ENCODE results near the gene DSE.

DNA sequence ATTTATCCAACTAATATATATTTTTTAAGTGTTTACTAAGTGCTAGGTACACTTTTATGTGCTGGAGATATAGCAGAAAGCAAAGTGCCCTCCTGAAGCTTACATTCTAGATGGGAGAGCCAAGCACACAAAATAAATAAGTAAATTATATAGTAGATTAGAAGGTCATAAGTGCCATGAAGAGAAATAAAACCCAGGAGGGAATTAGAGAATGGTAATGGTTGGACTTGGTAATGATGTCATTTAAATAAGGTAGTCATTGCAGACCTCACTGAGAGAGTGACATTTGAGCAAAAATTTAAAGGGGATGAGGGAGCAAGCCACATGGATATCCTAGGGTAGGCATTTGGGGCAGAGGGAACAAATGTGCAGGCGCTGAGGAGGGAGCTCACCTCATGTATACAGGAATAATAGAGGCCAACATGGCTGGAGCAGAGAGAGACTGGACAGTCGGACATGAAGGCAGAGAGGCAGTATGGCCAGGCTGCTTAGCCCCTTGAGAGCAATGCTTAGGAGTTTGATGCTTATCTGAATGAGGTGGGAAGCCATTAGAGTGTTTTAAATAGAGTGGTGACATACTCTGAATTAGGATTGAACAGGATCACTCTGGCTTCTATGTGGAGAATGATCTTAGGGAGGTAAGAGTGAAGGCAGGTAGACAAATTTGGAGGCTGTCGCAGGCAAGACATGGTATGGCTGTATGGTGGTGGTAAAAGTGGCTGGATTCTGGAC, 14.1 kb downstream of the DSE start:
- no peak for TF ChIP-seq POLR2A (IDR thresholded peaks at IDR 0.05)
- TF ChIP-seq, protein P1, sequence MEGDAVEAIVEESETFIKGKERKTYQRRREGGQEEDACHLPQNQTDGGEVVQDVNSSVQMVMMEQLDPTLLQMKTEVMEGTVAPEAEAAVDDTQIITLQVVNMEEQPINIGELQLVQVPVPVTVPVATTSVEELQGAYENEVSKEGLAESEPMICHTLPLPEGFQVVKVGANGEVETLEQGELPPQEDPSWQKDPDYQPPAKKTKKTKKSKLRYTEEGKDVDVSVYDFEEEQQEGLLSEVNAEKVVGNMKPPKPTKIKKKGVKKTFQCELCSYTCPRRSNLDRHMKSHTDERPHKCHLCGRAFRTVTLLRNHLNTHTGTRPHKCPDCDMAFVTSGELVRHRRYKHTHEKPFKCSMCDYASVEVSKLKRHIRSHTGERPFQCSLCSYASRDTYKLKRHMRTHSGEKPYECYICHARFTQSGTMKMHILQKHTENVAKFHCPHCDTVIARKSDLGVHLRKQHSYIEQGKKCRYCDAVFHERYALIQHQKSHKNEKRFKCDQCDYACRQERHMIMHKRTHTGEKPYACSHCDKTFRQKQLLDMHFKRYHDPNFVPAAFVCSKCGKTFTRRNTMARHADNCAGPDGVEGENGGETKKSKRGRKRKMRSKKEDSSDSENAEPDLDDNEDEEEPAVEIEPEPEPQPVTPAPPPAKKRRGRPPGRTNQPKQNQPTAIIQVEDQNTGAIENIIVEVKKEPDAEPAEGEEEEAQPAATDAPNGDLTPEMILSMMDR (IDR thresholded peaks at IDR 0.05) = no peak
